ENCODE results near the gene PRUNE1. TPM values are rescaled to one million over a fixed set of nuclear protein-coding genes. Genes with fewer than 3 reads are reported as not detected.

PRUNE1 gene, protein sequence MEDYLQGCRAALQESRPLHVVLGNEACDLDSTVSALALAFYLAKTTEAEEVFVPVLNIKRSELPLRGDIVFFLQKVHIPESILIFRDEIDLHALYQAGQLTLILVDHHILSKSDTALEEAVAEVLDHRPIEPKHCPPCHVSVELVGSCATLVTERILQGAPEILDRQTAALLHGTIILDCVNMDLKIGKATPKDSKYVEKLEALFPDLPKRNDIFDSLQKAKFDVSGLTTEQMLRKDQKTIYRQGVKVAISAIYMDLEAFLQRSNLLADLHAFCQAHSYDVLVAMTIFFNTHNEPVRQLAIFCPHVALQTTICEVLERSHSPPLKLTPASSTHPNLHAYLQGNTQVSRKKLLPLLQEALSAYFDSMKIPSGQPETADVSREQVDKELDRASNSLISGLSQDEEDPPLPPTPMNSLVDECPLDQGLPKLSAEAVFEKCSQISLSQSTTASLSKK
- total RNA-seq: 10 to 100 TPM; 33.1 to 36.6 TPM
- long read RNA-seq, transcript PRUNE1-201 (8 exons, 2,997 nt): major isoform, 24 of 39 reads
- long read RNA-seq, partial matches to known transcripts: 3 of 39 reads
- long read RNA-seq, other reads (novel, unspliced or antisense): 9 of 39 reads

DNA sequence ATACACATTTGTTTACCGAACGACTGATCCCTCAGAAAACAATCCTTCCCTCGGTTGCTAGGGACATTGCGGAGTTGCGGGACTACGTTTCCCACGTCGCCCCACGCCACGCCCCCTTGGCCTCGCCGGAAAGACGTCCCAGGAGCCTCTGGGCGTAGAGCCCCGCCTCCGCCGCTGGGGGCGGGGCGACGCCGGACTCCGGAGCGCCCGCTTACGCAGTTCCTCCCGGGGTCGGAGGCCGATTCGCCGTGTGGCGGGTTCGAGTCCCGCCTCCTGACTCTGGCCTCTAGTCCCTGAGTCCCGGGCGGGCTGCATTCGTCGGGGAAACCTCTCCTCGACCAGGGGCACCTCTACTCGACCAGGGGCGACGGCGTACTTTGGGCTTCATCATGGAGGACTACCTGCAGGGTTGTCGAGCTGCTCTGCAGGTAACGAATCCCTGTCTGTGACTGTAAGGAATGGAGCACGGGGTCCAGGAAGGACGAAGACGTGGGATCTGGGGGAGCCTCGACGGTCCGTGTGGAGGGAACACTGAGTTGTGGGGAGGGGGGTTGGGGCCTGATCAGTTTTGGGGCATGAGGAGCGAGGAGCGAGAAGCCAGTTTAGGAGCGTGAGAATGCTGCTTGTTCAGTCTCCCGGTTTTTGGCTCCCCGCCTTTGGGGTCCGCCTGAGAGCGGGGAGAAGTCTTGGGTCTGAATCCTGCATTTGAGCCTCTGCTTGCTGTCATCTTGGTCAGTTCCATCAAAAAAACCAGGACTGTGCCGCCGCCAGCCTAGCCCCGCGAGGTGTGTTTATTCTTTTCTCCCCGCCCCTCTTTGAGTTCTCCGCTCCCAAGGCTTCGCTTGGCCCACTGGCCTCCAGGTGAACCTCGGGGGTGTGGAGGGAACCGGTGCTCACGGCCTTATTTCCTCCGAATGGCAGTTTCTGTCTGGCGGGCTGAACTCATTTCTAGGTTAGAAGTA, at the start of gene PRUNE1:
PRUNE1 (plus strand) TSS at position 206 of the 962 bp plus-strand sequence; CDS start at position 390, 184 bp downstream.
- peak; percentile 98 for DNase-seq
- intact Hi-C loops (cut with DNase I): loop anchor here in 1 of 2 donors (10.0 kb wide), 1 partner anchor 46 kb away; the partner anchor contains the start of gene CDC42SE1
- ATAC-seq: peak; percentile 91 to 93

GRCh38 chr1:150960646-150961045, 47.6 kb upstream of the PRUNE1 start:
- ATAC-seq (no peak), DNase-seq (no peak)
- intact Hi-C loops (cut with DNase I): no loop called here

DNA sequence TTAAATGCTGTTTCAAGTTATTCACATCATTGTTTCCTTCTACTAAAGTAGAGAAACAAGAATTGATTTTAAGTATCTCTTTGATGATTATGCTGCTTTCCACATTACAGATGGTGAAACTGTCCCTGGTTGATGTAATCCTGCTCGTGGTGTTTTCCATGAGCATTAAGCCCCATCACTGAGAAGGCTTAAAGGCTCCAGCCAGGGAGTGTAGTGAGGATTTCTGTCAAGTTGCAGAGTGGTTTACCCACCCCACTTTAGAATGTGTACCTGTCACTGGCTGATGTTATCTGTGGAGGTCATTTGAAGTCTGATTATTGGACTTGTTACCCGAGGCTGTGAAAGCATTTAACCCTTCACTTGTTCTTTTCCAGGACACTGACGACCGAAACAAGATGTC, 46.5 kb upstream of the PRUNE1 start:
- ATAC-seq: no peak
- no peak for DNase-seq
- intact Hi-C loops (cut with DNase I): no loop called here

GRCh38 chr1:150963321-150964163, 44.7 kb upstream of the PRUNE1 start:
- no peak for ATAC-seq

DNA sequence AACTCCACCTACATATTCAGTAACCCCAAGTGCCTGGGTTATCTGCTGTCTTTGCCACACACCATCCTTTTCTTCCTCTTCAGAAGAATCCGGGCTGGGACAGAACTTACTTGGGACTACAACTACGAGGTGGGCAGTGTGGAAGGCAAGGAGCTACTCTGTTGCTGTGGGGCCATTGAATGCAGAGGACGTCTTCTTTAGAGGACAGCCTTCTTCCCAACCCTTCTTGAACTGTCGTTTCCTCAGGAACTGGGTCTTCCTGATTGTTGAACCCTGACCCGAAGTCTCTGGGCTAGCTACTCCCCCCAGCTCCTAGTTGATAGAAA, 44.1 kb upstream of the PRUNE1 start:
- ATAC-seq (no peak), DNase-seq (no peak)
- intact Hi-C loops (cut with DNase I): no loop called here

More at GRCh38 chr1:150963321-150964163, 44.7 kb upstream of the PRUNE1 start:
- no peak for DNase-seq
- intact Hi-C loops (cut with DNase I): no loop called here

DNA sequence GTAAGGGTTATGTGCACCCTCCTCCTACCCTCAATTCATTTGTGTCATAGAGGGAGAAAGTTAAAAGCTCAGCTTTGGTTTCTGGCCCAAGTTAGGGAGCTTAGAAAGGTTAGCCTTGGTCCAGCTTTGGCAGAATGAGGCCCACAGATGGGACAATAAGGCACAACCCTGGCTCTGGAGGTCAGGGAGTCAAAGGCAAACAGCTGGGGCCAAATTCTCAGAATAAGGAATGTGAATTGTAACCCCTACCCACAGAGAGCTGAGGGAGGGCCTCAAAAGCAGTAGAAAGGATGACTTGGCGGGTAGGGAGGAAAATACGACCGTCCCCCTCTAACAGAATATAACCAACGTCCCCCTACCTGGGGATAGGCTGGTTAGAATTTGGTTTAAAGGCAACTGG, 42.6 kb upstream of the PRUNE1 start:
- ATAC-seq: no peak
- no peak for DNase-seq
- intact Hi-C loops (cut with DNase I): no loop called here

- DNase-seq (no peak), ATAC-seq (no peak)
- intact Hi-C loops (cut with DNase I): no loop called here
Observed at GRCh38 chr1:150966011-150966410, 42.2 kb upstream of the PRUNE1 start.

DNA sequence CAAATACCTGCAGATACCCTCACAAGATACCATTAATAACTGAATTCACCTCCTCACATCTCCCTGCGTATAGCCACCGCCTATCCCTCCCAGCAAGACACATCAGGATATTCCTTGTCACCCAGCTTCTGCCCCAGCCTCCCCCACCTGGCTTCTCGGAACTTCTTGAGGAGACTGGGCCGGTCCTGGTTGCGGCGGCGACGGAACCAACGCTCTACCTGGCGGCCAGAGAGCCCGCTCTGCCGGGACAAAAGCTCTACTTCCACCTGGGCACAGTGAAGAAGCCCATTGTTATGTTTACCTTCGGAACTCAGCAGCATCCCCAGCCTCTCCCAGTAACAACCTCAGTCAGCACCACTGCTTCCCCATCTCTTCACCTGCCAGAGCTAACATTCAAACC, 40.3 kb upstream of the PRUNE1 start:
- no peak for ATAC-seq
- no peak for DNase-seq

GRCh38 chr1:150968491-150968890, 39.8 kb upstream of the PRUNE1 start:
- ATAC-seq (no peak), DNase-seq (no peak)
- intact Hi-C loops (cut with DNase I): no loop called here

More for the DNA sequence above, 40.3 kb upstream of the PRUNE1 start:
- intact Hi-C loops (cut with DNase I): no loop called here

GRCh38 chr1:150969626-150970025, 38.6 kb upstream of the PRUNE1 start:
- DNase-seq (no peak), ATAC-seq (no peak)
- intact Hi-C loops (cut with DNase I): loop anchor here in 1 of 2 donors (10.0 kb wide), 1 partner anchor 45 kb away; the partner anchor contains the start of gene SETDB1

GRCh38 chr1:150970808-150971582, 37.3 kb upstream of the PRUNE1 start:
- intact Hi-C loops (cut with DNase I): loop anchor here in 1 of 2 donors (10.0 kb wide), 1 partner anchor 46 kb away; the partner anchor contains the start of gene SETDB1
- ATAC-seq (peak; percentile 59 to 61), DNase-seq (peak; percentile 84)

GRCh38 chr1:150971583-150972416, 36.4 kb upstream of the PRUNE1 start:
- DNase-seq (peak; percentile 28), ATAC-seq (peak in 1 of 2 donors; percentile 1)
- intact Hi-C loops (cut with DNase I): loop anchor here in 1 of 2 donors (10.0 kb wide), 1 partner anchor 47 kb away; the partner anchor contains the start of gene SETDB1

DNA sequence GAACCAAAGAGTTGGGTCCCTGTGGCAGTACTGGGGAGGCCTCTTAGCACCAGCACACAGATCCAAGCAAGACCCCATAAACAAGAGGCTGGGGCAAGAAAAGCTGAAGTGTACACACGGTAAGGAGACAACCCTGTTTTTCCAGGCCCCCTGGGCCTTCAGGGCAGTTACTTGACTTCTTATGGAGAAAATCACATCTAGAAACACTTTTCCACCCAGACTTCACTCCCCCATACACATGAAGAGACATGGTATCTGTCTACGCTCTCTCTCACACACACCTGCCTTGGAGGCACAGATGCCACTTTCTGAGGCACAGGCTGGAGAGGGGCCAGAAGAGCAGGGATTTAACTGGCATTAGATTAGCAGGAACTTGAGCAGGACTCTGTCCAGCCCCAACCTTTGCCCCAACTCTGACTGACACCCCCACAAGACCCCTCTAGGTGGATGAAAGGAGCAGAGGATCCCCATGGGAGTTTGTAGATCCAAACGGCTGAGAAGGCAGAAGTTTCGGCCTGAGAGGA, 35.8 kb upstream of the PRUNE1 start:
- intact Hi-C loops (cut with DNase I): loop anchor here in 1 of 2 donors (10.0 kb wide), 1 partner anchor 48 kb away; the partner anchor contains the start of gene SETDB1
- DNase-seq: no peak
- ATAC-seq: no peak

DNA sequence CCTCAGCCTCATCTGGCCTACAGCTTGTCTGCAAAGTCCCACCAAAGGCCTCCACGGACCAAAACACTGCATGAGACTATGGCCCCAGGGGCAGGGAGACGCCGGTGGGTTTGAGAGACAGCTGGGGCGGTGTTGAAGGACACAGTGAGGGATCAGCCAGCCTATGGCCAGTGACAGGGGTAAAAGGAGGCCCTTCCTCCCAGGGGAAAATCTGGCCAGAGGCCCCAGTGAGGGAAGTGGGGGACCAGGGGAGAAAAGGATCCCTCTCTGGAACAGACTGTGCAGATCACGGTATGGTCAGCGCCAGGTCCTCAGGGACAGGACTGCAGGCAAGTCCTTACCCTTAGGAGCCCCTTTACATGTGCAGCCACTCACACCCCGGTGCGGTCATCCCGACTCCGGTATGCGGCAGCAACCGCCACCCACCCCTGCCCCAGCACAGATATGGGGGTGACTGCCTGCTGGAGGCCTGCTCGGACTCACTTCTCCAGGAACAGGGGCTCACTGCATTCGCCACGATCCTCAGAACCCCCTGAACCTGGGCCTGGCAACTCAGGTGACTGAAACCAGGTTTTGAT, 34.9 kb upstream of the PRUNE1 start:
- ATAC-seq: no peak
- intact Hi-C loops (cut with DNase I): loop anchor here in 1 of 2 donors (10.0 kb wide), 1 partner anchor 49 kb away; the partner anchor contains the start of gene SETDB1

DNA sequence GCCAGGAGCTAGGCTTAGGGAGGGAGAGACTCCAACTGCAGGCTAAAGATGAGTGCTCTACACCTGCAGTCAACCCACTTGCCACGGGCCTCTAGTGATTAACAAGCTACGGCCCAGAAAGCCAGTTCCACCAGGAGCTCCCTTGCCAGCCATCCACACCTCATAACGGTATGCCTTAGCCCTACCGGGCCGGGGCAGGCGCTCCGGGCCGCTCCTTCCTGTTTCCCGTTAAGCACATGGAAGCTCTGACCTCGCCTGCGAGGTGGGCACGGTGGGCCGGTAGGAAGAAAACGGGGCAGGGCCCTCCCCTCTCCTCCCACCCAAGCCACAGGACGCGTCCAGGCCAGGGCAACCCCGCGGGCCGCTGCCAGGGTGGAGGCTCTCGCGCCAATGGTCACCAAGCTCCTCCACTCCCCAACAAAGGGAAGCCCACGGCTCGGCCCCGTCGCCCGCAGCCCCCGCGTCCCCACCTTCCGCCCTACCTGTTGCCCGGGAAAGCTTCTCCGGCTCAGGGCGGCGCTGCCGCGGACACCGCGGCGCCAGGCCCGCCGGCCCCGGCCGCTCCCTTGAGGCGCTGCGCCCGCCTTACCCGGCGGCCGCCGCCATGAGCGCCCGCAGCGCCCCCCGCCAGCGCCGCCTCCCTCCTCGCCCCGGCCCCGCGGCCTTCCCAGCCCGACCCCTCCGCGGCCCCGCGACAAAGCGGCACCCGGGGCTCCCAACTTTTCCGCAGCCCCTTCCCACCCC, 34.2 kb upstream of the PRUNE1 start:
- intact Hi-C loops (cut with DNase I): loop anchor here in 1 of 2 donors (10.0 kb wide), 1 partner anchor 49 kb away; the partner anchor contains the start of gene SETDB1
- ATAC-seq (peak; percentile 10 to 48), DNase-seq (peak; percentile 52)

More for the DNA sequence above, 34.9 kb upstream of the PRUNE1 start:
- DNase-seq: peak; percentile 40

Measured in left cardiac atrium (tissue), 4 donors.